Activated T-helper 1 cell treated with anti-CD3 and anti-CD28 coated beads, Interleukin-12 subunit alpha, Interleukin-12 subunit beta, Interleukin-2, Interleukin-4 antibody, amounts not matched to agents 30 ng/mL and 10 ng/mL and 1 ng/mL, durations not matched to agents 14 hours and 24 hours and 36 hours (primary cell): ENCODE data around the gene RSBN1L. TPM values are rescaled to one million over a fixed set of nuclear protein-coding genes. Genes with fewer than 3 reads are reported as not detected.

Experiments used
- DNase-seq: peaks from one replicate; pipeline ENCODE4 v3.0.0; 2021; ENCODE audit warnings: low spot score
- H3K27ac Mint-ChIP-seq: one replicate; pipeline ENCODE4 v1.8.0; 2021; ENCODE audit warnings: mild to moderate bottlenecking, mixed read lengths
- H3K27me3 Mint-ChIP-seq: one replicate; pipeline ENCODE4 v1.8.0; 2022; ENCODE audit warnings: mild to moderate bottlenecking, moderate library complexity, mixed read lengths; ENCODE audit not compliant: insufficient read depth
- H3K36me3 Mint-ChIP-seq: one replicate; pipeline ENCODE4 v1.8.0; 2021; ENCODE audit warnings: low read depth, mixed read lengths
- H3K4me1 Mint-ChIP-seq: one replicate; pipeline ENCODE4 v1.8.0; 2021; ENCODE audit warnings: low read depth, mixed read lengths
- H3K4me3 Mint-ChIP-seq: one replicate; pipeline ENCODE4 v1.8.0; 2021; ENCODE audit warnings: mild to moderate bottlenecking, moderate library complexity, mixed read lengths
- H3K9me3 Mint-ChIP-seq: one replicate; pipeline ENCODE4 v1.8.0; 2021; ENCODE audit warnings: mixed read lengths
- intact Hi-C: fragments of 100-400 bp; cut with micrococcal nuclease; formaldehyde crosslinking; loops from one replicate; pipeline ENCODE4 v1.15.1; 2024
- total RNA-seq: library from RNA; stranded (reverse); gene quantifications from 2 replicates; pipeline ENCODE4 v1.2.3, GENCODE V29; 2022

The RSBN1L gene
- total RNA-seq, 1 donor from 2014 or later: 27.9 TPM

DNA sequence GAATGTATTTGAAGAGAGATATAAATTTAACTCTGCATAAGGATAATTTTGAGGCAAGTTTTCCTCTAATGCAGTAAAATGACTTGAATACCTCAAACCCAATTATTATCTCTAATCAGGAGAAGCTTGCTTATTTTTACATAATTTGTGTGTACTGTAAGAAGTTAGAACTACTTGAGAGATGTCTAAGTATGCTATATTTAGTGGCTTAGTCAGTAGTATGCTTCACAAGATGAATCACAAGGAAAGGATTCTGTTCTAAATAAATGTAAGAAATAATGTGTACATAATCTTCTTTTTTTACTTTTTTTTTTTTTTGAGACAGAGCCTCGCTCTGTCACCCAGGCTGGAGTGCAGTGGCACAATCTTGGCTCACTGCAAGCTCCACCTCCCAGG lies 116.0 kb downstream of the RSBN1L start:
- peaks cover 40% of the 10 kb centered on the region for H3K9me3 Mint-ChIP-seq
- intact Hi-C loops: no loop called here
- peaks cover 18% of the 10 kb centered on the region for H3K4me1 Mint-ChIP-seq
- H3K4me3 Mint-ChIP-seq: no peak overlapping the region
- H3K27me3 Mint-ChIP-seq: no peaks in the 10 kb centered on the region
- H3K36me3 Mint-ChIP-seq: peaks cover 28% of the 10 kb centered on the region
- DNase-seq: no peak
- no peak overlapping the region for H3K27ac Mint-ChIP-seq

DNA sequence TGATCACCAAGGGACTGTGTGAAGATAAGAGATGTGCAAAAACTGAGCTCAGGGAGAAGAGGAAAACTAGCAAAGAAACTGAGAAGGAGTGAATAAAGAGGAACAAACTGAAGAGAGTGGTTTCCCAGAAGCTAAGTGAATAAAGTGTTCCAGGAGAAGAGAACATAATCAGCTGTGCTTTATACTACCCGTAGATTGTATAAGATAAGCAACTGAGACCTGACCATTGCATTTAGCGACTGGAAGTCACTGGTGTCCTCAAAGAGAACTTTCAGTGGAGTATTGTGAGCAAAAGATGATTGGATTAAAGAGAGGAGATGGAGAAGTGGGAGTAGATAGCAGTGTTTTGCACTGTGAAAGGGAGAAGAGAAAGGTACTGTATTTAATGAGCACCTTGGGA lies 116.9 kb downstream of the RSBN1L start:
- Mint-ChIP-seq H3K27me3 (no peaks in the 10 kb centered on the region), H3K36me3 (peaks cover 32% of the 10 kb centered on the region), H3K9me3 (peaks cover 37% of the 10 kb centered on the region), H3K4me1 (peaks cover 18% of the 10 kb centered on the region), H3K27ac (no peak overlapping the region), H3K4me3 (no peak overlapping the region)
- intact Hi-C loops: no loop called here
- no peak for DNase-seq

DNA sequence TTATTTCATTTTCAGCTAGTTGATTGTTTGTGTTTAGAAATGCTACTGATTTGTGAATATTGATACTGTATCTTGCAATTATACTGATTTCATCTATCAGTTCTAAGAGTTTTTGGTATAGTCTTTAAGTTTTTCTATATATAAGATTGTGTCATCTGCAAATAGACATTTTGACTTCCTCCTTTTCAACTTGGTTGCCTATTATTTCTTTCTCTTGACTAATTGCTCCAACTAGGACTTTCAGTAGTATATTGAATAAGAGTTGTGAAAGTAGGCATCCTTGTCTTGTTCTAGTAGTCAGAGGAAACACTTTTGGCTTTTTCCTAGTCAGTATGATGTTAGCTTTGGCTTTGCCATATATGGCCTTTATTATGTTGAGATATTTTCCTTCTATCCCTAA lies 122.8 kb downstream of the RSBN1L start:
- intact Hi-C loops: no loop called here
- H3K4me3 Mint-ChIP-seq: no peak overlapping the region
- peaks cover 75% of the 10 kb centered on the region for H3K9me3 Mint-ChIP-seq
- no peak overlapping the region for H3K27ac Mint-ChIP-seq
- DNase-seq: no peak
- peaks cover 68% of the 10 kb centered on the region for H3K36me3 Mint-ChIP-seq
- no peaks in the 10 kb centered on the region for H3K27me3 Mint-ChIP-seq
- H3K4me1 Mint-ChIP-seq: peaks cover 8% of the 10 kb centered on the region

DNA sequence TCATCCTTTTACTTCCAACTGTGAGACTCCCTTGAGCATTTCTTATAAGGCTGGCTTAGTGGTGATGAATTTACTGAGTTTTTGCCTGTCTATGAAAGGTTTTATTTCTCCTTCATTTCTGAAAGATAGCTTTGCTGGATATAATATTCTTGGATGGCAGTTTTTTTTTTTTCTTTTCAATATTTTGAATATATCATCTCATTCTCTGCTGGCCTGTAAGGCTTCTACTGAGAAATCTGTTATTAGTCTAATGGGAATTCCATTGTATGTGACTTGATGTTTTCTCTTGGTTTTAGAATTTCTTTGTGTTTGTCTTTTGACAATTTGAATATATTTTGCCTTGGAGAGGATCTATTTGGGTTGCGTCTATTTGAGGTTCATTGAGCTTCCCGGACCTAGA lies 124.7 kb downstream of the RSBN1L start:
- no peaks in the 10 kb centered on the region for H3K27me3 Mint-ChIP-seq

DNA sequence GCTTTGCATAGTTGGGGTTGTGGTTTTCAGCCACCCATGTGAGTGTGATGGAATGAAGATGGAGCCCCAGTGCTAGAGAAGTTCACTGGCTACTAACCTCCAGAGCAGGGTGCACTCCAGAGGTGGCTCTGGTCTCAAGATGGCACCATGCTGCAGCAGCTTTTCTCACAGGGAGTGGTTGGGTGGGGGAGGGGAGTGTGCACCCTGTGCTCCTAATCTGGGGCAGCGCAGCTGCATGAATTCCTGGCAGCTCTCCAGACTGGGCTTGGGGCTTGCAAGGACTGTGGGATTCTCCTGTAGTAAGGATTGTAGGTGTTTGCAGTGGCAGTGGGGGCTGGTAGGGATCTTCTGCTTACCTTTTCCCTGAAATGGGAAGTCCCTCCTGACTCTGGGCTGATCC lies 126.0 kb downstream of the RSBN1L start:
- H3K9me3 Mint-ChIP-seq: peaks cover 69% of the 10 kb centered on the region
- intact Hi-C loops: no loop called here
- peaks cover 2% of the 10 kb centered on the region for H3K27me3 Mint-ChIP-seq
- no peak overlapping the region for H3K27ac Mint-ChIP-seq
- H3K4me3 Mint-ChIP-seq: no peak overlapping the region
- no peak for DNase-seq
- H3K36me3 Mint-ChIP-seq: peaks cover 61% of the 10 kb centered on the region
- peaks cover 18% of the 10 kb centered on the region for H3K4me1 Mint-ChIP-seq

More for the DNA sequence above, 124.7 kb downstream of the RSBN1L start:
- Mint-ChIP-seq H3K4me3 (no peak overlapping the region), H3K9me3 (peaks cover 78% of the 10 kb centered on the region), H3K4me1 (peaks cover 10% of the 10 kb centered on the region), H3K27ac (no peak overlapping the region), H3K36me3 (peaks cover 65% of the 10 kb centered on the region)
- DNase-seq: no peak
- intact Hi-C loops: no loop called here

DNA sequence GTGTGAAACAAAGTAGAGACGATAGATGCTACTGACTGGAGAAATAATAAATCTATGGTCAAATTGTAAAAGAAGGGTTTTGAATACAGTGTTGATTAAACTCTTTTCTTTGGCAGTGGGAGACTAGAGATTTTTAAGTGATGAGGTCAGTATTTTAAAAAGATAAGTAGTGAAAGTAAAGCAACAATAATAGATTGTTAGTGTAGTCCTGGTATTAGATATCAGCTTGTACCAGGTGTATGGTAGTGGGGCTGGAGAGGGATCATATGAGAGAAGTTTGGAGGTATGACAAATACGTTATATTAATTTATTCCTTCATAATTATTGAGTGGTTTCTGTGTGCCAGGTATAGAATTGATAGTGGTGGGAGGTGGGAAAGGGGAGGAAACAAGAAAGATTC lies 127.5 kb downstream of the RSBN1L start:
- Mint-ChIP-seq H3K4me1 (peaks cover 18% of the 10 kb centered on the region), H3K27me3 (peaks cover 2% of the 10 kb centered on the region), H3K27ac (no peak overlapping the region), H3K4me3 (no peak overlapping the region), H3K9me3 (peaks cover 56% of the 10 kb centered on the region), H3K36me3 (peaks cover 51% of the 10 kb centered on the region)
- no peak for DNase-seq
- intact Hi-C loops: no loop called here

DNA sequence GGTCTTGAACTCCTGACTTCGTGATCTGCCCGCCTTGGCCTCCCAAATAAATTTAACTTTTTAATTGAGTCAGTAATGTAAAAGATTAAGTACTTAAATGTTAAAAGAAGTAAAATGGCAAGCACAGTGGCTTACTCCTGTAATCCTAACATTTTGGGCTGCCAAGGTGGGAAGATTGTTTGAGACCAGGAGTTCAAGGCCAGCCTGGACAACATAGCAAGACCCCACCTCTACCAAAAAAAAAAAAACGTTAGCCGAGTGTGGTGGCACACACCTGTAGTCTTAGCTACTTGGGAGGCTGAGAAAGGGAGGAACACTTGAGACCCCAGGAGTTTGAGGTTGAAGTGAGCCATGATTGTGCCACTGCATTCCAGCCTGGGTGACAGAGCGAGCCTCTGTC lies 128.4 kb downstream of the RSBN1L start:
- intact Hi-C loops: no loop called here
- Mint-ChIP-seq H3K4me1 (peaks cover 18% of the 10 kb centered on the region), H3K4me3 (no peak overlapping the region), H3K9me3 (peaks cover 48% of the 10 kb centered on the region), H3K27ac (no peak overlapping the region), H3K27me3 (peaks cover 2% of the 10 kb centered on the region), H3K36me3 (peaks cover 44% of the 10 kb centered on the region)
- no peak for DNase-seq

DNA sequence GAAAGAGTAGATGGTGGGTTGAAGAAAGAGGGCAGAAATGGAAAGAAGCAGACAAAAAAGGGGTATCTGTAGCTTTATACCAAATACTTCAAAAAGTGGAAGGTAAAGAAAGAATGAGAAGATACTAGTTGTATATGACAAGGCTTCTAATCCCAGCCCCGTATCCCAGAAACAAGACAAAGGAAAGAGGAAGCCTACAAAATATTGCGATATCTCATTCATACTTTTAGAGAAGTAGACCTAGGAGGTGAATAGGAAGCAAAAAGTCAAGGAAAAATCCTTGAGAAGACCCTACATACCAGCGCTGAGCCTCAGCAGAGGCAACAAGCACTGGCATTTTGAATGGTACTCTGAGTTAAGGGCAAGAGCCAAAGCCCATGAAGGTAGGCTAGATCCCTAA lies 128.9 kb downstream of the RSBN1L start:
- peaks cover 43% of the 10 kb centered on the region for H3K9me3 Mint-ChIP-seq
- peaks cover 39% of the 10 kb centered on the region for H3K36me3 Mint-ChIP-seq

DNA sequence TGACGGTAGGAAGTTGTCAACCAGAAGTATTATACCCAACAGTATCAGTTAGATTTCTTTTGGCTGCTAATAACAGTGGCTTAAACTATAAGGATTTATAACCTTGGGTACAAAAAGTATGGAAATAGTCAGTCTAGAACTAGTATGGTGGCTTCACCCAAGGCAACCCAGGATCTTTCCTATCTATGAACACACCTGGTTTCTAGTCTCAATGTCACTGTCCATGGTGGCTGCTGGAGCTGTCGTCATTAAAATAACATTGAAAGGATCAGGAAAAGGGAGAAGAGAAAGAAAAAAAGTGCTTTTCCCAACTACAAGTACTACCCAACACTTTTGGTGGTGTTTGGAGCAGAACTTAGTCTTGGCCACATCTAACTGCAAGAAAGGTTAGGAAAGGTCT lies 130.0 kb downstream of the RSBN1L start:
- Mint-ChIP-seq H3K36me3 (peaks cover 27% of the 10 kb centered on the region), H3K4me1 (peaks cover 30% of the 10 kb centered on the region), H3K27ac (no peak overlapping the region), H3K4me3 (no peak overlapping the region), H3K27me3 (peaks cover 2% of the 10 kb centered on the region), H3K9me3 (peaks cover 31% of the 10 kb centered on the region)
- no peak for DNase-seq
- intact Hi-C loops: no loop called here

More for the DNA sequence above, 128.9 kb downstream of the RSBN1L start:
- H3K4me3 Mint-ChIP-seq: no peak overlapping the region
- peaks cover 2% of the 10 kb centered on the region for H3K27me3 Mint-ChIP-seq
- intact Hi-C loops: no loop called here
- no peak for DNase-seq
- no peak overlapping the region for H3K27ac Mint-ChIP-seq
- peaks cover 18% of the 10 kb centered on the region for H3K4me1 Mint-ChIP-seq

DNA sequence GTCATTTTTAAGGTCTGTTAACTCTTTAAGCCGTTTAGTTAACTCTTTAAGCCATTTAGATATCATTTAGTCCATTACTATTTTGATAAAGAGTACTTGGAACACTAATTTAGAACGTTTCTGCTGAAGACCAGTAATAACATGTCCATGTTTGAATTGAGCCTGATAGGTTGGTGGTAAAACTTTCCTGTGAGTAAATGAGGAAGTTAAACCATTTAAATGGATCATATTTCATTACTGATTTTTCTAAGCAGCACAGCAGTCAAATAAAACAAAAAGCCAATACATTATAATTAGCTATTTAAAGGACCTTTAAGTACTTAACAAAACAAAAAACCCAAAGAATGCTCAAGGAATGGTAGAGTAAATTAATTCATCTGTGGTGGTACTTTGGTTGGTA lies 131.7 kb downstream of the RSBN1L start:
- intact Hi-C loops: no loop called here
- Mint-ChIP-seq H3K27me3 (peaks cover 2% of the 10 kb centered on the region), H3K27ac (no peak overlapping the region), H3K36me3 (peaks cover 19% of the 10 kb centered on the region), H3K9me3 (peaks cover 22% of the 10 kb centered on the region), H3K4me3 (no peak overlapping the region), H3K4me1 (peaks cover 40% of the 10 kb centered on the region)
- DNase-seq: no peak

DNA sequence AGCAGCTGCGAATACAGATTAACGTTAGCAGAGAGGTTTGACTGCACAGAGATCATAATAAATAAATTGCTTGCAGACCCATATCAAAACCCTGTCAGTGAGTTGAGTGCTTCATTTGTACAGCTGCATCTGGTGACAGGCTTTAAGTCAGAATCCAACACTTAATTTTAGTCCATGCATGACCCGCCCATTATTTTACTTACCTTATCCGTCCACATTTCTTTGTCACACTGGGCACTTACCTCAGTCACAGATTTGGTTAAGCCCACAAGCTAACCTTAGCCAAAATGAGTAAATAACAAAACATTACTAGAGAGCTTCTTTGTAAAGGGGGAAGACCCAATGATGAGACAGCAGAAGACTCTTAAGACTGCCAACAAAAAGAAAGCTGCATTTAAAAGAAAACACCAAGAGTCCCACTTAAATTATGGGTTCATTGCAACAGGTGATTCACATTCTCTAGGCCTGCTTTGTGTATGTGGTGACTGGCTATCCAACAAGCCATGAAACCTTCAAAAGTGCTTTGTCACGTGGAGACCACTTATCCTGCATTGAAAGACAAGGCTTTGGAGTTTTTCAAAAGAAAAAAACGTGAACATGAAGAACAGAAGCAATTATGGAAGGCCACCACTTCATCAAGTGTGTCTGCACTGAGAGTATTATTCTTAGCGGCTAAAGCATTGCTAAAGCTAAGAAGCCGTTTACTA lies 134.5 kb downstream of the RSBN1L start:
- Mint-ChIP-seq H3K9me3 (peaks cover 1% of the 10 kb centered on the region), H3K4me1 (peaks cover 46% of the 10 kb centered on the region), H3K27me3 (peaks cover 2% of the 10 kb centered on the region), H3K4me3 (no peak overlapping the region), H3K27ac (no peak overlapping the region), H3K36me3 (peaks cover 6% of the 10 kb centered on the region)
- intact Hi-C loops: no loop called here
- DNase-seq: no peak

DNA sequence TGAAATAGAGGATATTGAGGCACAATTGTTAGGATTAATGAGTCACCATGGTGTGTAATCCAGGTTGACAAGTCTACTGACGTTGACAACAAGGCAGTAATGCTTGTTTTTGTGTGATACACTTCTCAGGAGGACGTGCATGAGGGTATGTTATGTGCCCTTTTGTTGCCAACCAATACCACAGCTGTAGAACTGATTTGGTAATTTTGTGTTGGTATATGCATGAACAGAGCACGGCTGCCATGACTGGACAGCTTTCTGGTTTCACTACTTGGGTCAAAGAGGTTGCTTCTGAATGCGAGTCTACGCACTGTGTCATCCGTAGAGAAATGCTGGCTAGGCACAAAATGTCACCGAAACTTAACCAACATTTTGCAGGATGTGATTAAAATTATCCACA lies 135.2 kb downstream of the RSBN1L start:
- H3K9me3 Mint-ChIP-seq: peaks cover 2% of the 10 kb centered on the region
- peaks cover 1% of the 10 kb centered on the region for H3K27me3 Mint-ChIP-seq
- H3K27ac Mint-ChIP-seq: no peak overlapping the region
- H3K36me3 Mint-ChIP-seq: peaks cover 4% of the 10 kb centered on the region
- H3K4me3 Mint-ChIP-seq: no peak overlapping the region
- intact Hi-C loops: no loop called here
- DNase-seq: no peak
- peaks cover 43% of the 10 kb centered on the region for H3K4me1 Mint-ChIP-seq

DNA sequence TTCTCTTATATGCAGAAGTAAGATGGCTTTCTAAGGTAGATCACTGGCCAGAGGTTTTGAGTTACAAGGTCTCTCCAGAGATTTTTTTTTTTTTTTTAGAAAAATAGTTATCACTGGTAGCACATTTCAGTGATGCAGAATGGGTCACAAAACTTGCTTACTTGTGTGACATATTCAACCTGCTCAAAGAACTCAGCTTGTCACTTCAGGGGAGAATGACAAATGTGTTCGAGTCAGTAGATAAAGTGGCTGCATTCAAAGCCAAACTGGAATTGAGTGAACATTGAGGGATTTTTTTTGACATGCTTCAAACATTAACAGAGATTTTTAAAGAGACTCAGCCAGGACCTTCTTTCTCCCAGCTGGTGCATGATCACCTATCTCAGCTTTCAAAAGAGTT lies 135.7 kb downstream of the RSBN1L start:
- H3K4me3 Mint-ChIP-seq: no peak overlapping the region
- H3K27ac Mint-ChIP-seq: no peak overlapping the region
- intact Hi-C loops: no loop called here

More for the DNA sequence above, 135.7 kb downstream of the RSBN1L start:
- Mint-ChIP-seq H3K9me3 (peaks cover 3% of the 10 kb centered on the region), H3K4me1 (peaks cover 38% of the 10 kb centered on the region), H3K36me3 (peaks cover 4% of the 10 kb centered on the region), H3K27me3 (no peaks in the 10 kb centered on the region)
- no peak for DNase-seq
